Measurements from ENCODE around the gene DOC2A.

DNA sequence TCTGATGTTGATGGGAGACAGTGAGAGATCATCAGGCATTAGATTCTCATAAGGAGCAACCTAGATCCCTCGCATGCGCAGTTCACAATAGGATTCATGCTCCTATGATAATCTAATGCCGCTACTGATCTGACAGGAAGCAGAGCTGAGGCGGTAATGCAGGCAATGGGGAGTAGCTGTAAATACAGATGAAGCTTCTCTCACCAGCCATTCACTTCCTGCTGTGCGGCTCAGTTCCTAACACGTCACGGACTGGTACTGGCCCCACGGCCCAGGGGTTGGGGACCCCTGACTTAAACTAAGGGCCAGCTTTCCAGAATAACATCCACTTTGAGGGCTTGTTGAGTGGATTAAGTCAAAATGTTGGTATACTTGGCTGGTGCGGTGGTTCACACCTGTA is 51.5 kb downstream of the DOC2A start:
- TF ChIP-seq, protein P1, sequence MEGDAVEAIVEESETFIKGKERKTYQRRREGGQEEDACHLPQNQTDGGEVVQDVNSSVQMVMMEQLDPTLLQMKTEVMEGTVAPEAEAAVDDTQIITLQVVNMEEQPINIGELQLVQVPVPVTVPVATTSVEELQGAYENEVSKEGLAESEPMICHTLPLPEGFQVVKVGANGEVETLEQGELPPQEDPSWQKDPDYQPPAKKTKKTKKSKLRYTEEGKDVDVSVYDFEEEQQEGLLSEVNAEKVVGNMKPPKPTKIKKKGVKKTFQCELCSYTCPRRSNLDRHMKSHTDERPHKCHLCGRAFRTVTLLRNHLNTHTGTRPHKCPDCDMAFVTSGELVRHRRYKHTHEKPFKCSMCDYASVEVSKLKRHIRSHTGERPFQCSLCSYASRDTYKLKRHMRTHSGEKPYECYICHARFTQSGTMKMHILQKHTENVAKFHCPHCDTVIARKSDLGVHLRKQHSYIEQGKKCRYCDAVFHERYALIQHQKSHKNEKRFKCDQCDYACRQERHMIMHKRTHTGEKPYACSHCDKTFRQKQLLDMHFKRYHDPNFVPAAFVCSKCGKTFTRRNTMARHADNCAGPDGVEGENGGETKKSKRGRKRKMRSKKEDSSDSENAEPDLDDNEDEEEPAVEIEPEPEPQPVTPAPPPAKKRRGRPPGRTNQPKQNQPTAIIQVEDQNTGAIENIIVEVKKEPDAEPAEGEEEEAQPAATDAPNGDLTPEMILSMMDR (conservative IDR thresholded peaks at IDR 0.05; ENCODE audit: low read depth, low read length): no peak
- TF ChIP-seq EZH2 (IDR thresholded peaks at IDR 0.05; ENCODE audit: borderline replicate concordance, low read depth, low read length, poor library complexity, severe bottlenecking): no peak

Measured in A673 (cell line).